Activated T-cell treated with anti-CD3 and anti-CD28 coated beads, Interleukin-2, amount 50 U/mL, for 24 hours (primary cell): ENCODE data around the gene INPP5D.

Experiments used
- DNase-seq: peaks from one replicate; pipeline ENCODE4 v3.0.0-alpha.2; 2020
- H3K27ac Mint-ChIP-seq: 2 replicates; pipeline ENCODE4 v1.8.0; 2020; ENCODE audit warnings: mild to moderate bottlenecking, mixed read lengths
- H3K27me3 Mint-ChIP-seq: 2 replicates; pipeline ENCODE4 v1.8.0; 2020; ENCODE audit warnings: mixed read lengths
- H3K36me3 Mint-ChIP-seq: 2 replicates; pipeline ENCODE4 v1.8.0; 2020; ENCODE audit warnings: low read depth, mixed read lengths
- H3K4me1 Mint-ChIP-seq: 2 replicates; pipeline ENCODE4 v1.8.0; 2020; ENCODE audit warnings: low read depth, mixed read lengths
- H3K4me3 Mint-ChIP-seq: 2 replicates; pipeline ENCODE4 v1.8.0; 2020; ENCODE audit warnings: mild to moderate bottlenecking, moderate library complexity, mixed read lengths
- H3K9me3 Mint-ChIP-seq: 2 replicates; pipeline ENCODE4 v1.8.0; 2020; ENCODE audit warnings: mixed read lengths

INPP5D gene

DNA sequence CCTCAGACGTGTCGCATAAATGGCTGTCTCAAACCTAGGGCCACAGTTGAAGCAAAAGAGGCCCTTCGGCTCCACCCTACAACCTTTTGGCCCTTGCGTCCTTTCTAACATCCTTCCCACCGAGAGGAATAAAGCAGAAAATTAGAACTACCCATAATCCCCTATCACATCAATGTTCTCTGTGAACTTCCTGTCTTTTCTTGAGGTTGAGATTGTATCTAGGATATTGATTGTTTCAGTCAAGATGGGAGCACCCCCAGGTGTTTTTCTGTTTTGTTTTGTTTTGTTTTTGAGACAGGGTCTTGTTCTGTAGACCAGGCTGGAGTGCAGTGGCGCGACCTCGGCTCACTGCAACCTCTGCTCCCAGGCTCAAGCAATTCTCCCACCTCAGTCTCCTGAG lies 23.6 kb downstream of the INPP5D start:
- Mint-ChIP-seq H3K27me3 (no peaks in the 10 kb centered on the region), H3K4me3 (peak overlapping the region; percentile 65), H3K4me1 (peaks cover 91% of the 10 kb centered on the region), H3K36me3 (peaks cover 85% of the 10 kb centered on the region), H3K27ac (peak overlapping the region; percentile 90), H3K9me3 (no peaks in the 10 kb centered on the region)
- DNase-seq = no peak

DNA sequence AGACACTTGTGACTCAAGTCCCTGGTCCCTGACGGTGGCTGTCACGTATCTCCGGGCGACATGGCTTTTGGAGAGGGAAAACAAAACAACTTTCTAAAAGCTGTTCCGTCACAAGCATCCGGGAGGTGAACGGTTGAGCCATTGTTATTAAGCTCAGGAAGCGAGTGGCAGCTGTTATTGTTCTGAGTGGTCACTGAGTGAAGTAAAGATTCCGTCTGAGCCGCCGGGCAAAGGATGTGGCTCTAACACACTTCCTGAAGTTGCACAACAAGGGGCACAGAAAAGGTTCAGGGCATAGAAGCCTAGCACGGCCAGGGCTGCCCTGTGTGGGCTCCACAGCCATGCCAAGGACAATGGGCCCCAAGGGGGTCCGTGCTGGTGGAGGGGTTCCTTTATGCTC lies 24.3 kb downstream of the INPP5D start:
- DNase-seq = peak; percentile 55
- H3K27me3 Mint-ChIP-seq = no peaks in the 10 kb centered on the region
- peak overlapping the region; percentile 65 for H3K4me3 Mint-ChIP-seq
- peaks cover 85% of the 10 kb centered on the region for H3K36me3 Mint-ChIP-seq
- no peaks in the 10 kb centered on the region for H3K9me3 Mint-ChIP-seq
- H3K4me1 Mint-ChIP-seq = peaks cover 85% of the 10 kb centered on the region
- H3K27ac Mint-ChIP-seq = peak overlapping the region; percentile 90

DNA sequence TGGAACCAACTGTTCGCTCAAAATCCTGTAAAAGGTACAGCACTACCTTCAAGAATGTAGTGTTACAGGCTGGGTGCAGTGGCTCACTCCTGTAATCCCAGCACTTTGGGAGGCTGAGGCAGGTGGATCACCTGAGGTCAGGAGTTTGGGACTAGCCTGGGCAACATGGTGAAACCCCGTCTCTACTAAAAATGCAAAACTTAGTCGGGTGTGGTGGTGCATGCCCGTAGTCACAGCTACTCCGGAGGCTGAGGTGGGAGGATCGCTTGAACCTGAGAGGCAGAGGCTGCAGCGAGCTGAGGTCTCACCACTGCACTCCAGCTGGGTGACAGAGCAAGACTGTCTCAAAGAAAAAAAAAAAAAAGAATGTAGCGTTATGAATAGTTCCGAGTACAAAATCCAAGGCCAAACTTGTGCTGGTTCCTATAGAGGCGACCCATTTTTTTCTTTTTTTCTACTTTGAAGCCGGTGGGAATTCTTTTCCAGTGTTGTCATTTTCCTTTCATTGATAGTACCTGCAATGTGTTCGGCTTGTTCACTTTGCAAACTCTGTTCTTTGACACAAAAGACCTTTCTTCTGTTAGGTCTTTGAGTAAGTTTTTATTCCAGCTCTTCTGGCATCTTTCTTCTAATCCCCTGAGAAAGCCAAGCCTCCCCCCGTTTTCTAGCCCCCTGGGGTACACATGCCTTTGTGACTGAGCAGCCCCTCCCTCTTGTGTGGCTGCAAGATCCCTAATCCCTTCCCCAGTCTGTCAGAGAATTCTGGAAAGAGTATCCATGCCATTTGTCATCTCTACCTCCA lies 25.1 kb downstream of the INPP5D start:
- H3K4me3 Mint-ChIP-seq = no peak overlapping the region
- DNase-seq = peak; percentile 26
- peak overlapping the region; percentile 87 for H3K27ac Mint-ChIP-seq
- no peaks in the 10 kb centered on the region for H3K27me3 Mint-ChIP-seq
- peaks cover 81% of the 10 kb centered on the region for H3K4me1 Mint-ChIP-seq
- H3K9me3 Mint-ChIP-seq = no peaks in the 10 kb centered on the region
- peaks cover 85% of the 10 kb centered on the region for H3K36me3 Mint-ChIP-seq

DNA sequence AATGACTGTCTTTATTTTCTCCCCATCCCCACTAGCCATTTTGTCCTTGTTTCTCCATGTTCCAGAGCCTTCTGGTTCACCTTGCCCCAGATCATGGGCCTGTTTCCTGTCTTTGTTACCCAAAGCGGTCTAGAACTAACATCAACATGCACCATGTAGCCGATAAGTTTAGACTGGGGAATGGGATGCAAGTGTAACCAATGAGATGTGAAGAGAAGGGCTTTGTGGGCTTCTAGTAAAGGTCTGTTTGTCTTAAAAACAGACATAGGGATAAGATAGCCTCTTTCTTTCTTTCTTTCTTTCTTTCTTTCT lies 25.7 kb downstream of the INPP5D start:
- Mint-ChIP-seq H3K9me3 (no peaks in the 10 kb centered on the region), H3K27ac (peak overlapping the region; percentile 87), H3K4me1 (peaks cover 78% of the 10 kb centered on the region), H3K27me3 (no peaks in the 10 kb centered on the region), H3K36me3 (peaks cover 85% of the 10 kb centered on the region), H3K4me3 (no peak overlapping the region)
- no peak for DNase-seq

DNA sequence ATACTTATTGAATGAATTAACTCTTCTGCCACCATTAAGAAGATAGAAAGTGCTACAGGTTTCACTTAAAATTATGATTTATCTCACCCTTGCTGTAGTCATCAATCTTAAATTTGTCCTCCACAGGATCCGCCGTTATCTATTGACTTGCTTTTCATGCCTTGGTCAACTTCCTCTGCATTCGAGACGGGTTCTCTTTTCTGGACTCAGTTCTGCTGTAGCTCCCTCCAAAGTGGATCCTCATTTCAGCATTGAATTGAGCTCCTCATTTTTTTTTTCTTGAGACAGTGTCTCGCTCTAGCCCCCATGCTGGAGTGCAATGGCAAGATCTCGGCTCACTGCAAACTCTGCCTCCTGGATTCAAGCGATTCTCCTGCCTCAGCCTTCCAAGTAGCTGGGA lies 27.6 kb downstream of the INPP5D start:
- no peak overlapping the region for H3K4me3 Mint-ChIP-seq
- H3K27ac Mint-ChIP-seq = peak overlapping the region; percentile 20
- peaks cover 84% of the 10 kb centered on the region for H3K36me3 Mint-ChIP-seq
- H3K27me3 Mint-ChIP-seq = no peaks in the 10 kb centered on the region
- H3K4me1 Mint-ChIP-seq = peaks cover 76% of the 10 kb centered on the region
- DNase-seq = no peak
- H3K9me3 Mint-ChIP-seq = no peaks in the 10 kb centered on the region

DNA sequence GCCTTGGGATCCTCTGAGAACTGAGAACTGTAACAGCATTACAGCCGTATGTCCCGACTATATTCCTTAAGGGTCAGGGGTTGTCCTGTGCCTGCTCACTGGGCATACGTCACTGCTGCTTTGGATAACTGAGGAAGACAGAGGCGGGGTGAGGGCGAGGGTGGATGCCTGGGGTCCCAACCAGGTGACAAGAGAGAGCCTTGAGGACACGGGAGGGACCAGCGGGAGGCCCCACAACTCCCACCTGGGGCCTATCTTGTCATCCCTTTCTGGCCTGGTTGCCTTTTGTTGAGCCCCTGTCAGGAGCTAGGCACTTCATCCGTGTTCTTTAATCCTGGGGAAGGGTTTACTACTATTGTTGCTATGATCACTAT lies 28.8 kb downstream of the INPP5D start:
- Mint-ChIP-seq H3K9me3 (no peaks in the 10 kb centered on the region), H3K27me3 (no peaks in the 10 kb centered on the region), H3K4me1 (peaks cover 72% of the 10 kb centered on the region), H3K4me3 (no peak overlapping the region), H3K36me3 (peaks cover 83% of the 10 kb centered on the region), H3K27ac (peak overlapping the region; percentile 23)
- peak; percentile 13 for DNase-seq

DNA sequence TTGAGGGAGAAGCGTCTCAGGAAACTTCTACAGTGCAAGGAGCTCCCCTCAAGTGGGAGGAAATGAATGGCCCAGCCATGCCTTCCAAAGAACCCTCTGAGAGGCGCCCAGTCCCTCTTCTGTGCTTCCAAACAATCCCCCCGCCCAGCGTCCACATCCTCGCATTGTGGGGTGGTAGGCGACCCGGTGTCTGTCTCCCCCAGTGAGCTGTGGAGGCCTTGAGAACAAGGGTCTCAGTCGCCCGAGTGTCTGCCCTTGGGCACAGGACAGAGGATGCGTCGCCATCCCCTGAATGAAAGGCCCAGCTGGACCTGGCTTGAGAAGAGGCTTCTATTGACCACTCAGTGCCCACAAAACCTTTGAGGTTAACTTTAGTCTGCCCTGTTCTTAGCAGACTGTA lies 29.7 kb downstream of the INPP5D start:
- H3K9me3 Mint-ChIP-seq = no peaks in the 10 kb centered on the region
- peak; percentile 15 for DNase-seq
- H3K27me3 Mint-ChIP-seq = no peaks in the 10 kb centered on the region
- H3K4me3 Mint-ChIP-seq = no peak overlapping the region
- H3K36me3 Mint-ChIP-seq = peaks cover 79% of the 10 kb centered on the region
- peaks cover 68% of the 10 kb centered on the region for H3K4me1 Mint-ChIP-seq
- H3K27ac Mint-ChIP-seq = no peak overlapping the region

DNA sequence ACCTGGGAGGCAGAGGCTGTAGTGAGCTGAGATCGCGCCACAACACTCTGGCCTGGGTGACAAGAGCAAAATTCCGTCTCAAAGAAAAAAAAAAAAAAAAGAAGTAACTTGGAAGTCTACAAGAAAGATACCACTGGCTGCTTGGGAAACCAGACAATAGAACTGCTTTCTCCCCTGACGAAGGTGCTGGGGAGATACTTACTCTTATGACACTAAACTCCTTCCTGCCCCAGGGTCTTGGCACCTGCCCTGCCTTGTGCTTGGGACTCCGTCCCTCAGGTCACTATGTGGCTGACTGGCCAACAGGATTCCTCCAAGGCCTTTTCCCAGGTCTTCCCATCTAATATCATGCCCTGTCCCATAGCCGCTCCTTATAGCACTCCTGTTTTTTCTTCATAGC lies 30.7 kb downstream of the INPP5D start:
- Mint-ChIP-seq H3K4me1 (peaks cover 61% of the 10 kb centered on the region), H3K27ac (peak overlapping the region; percentile 50), H3K4me3 (no peak overlapping the region), H3K27me3 (no peaks in the 10 kb centered on the region), H3K9me3 (no peaks in the 10 kb centered on the region), H3K36me3 (peaks cover 75% of the 10 kb centered on the region)
- DNase-seq = no peak

DNA sequence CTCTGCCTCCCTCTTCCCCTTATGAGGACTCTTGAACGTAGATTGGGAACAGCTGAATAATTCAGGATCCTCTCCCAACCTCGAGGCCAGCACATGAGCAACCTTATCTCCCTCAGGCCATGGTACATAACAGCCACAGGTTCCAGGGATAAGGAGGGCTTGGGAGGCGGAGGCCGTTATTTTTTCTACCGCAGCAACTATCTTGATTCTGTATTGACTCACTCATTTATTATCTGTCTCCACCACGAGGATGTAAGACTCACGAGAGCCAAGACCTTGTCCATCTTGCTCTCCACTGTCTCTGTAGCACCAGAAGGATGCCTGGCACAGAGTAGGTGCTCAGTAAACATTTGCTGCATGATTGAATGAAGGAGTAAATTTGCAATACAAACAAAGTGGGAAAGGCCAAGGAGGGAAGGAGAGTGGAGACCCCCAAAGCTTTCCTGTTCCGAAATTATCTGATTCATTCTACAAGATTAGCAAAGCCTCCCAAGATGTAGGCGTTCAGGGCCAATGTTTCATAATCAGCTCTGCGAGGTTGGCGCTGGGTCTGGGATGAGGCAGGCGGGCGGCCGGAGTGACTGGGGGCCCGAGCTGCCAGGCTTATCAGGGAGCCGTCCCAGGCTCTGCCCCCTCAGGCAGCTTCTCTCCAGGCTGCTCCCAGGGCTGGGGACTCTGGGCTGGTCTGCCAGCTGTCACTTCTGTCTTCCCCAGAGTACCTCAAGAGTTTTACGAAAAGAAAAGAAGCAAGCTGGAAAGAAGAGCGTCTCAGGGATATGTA lies 31.6 kb downstream of the INPP5D start:
- Mint-ChIP-seq H3K4me3 (no peak overlapping the region), H3K9me3 (no peaks in the 10 kb centered on the region), H3K27ac (peak overlapping the region; percentile 64), H3K36me3 (peaks cover 75% of the 10 kb centered on the region), H3K27me3 (no peaks in the 10 kb centered on the region), H3K4me1 (peaks cover 58% of the 10 kb centered on the region)
- DNase-seq = peak; percentile 19

DNA sequence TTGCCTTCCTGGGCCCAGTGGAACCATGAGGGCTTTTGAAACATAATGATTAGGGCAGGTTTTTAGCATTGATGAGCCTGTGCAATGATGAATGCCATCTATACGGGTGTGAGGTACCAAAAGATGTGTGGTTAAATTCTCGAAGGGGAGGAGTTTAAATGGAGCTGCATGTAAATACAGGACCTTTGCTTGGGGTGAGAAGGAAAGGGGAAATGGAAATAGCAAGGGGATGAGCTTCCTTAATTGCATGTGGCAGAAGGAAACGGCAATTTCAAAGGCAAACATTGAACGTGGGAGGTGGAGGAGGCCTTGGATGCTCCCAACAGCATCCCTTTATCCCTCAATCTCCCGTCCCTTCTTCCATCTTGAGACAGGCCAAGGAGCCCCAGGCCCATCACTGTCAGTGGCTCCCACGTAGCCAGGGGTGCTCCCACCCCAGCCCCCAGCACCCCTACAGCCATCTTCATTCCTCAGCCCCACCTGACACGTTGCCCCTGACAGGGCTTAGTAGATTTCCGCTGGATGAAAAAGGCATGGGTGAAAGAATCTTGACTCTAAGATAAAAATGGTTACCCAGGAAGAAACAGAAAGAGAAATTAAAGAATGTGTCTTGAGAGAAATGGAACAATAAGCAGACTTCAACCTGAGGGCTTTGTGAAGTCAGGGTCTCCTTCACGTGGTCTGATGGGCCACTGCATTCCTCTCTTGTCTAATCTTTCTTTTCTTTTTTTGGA lies 32.5 kb downstream of the INPP5D start:
- Mint-ChIP-seq H3K36me3 (peaks cover 74% of the 10 kb centered on the region), H3K4me1 (peaks cover 61% of the 10 kb centered on the region), H3K27me3 (no peaks in the 10 kb centered on the region), H3K9me3 (no peaks in the 10 kb centered on the region), H3K4me3 (no peak overlapping the region), H3K27ac (peak overlapping the region; percentile 7)
- DNase-seq = peak; percentile 5

DNA sequence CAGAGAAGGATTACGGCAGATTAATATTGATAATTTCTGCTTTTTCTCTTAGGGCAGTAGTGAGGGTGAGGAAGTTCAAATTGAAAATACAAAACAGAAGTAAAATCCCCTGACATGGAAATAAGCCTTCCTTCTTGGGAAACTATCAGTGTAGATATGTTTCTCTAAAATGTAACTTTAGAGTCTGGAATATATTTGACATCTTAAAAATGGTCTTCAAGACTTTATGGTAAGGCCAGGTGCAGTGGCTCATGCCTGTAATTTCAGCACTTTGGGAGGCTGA lies 33.0 kb downstream of the INPP5D start:
- Mint-ChIP-seq H3K36me3 (peaks cover 74% of the 10 kb centered on the region), H3K27ac (peak overlapping the region; percentile 7), H3K9me3 (no peaks in the 10 kb centered on the region), H3K4me1 (peaks cover 63% of the 10 kb centered on the region), H3K27me3 (no peaks in the 10 kb centered on the region), H3K4me3 (no peak overlapping the region)
- no peak for DNase-seq

DNA sequence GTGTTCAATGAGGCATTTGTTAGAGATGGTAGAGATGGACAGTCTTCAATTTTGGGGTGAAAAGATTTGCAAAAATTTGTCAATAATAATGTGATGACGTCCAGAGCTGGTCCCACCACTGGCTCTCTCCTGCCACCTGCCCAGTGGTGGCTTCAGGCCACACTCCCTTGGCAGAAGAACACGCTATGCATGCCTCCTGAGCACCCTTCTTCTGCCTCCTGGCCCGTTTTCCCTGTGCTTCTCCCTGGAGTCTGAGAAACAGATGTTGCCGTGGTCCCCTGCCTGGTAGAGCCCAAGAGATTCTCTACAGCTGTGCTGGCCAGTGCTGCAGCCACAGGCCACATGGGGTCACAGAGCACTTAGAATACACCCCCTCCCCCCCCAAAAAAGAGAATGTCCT lies 33.6 kb downstream of the INPP5D start:
- no peaks in the 10 kb centered on the region for H3K27me3 Mint-ChIP-seq
- peaks cover 73% of the 10 kb centered on the region for H3K36me3 Mint-ChIP-seq
- H3K27ac Mint-ChIP-seq = no peak overlapping the region
- peaks cover 63% of the 10 kb centered on the region for H3K4me1 Mint-ChIP-seq
- H3K9me3 Mint-ChIP-seq = no peaks in the 10 kb centered on the region
- no peak overlapping the region for H3K4me3 Mint-ChIP-seq
- DNase-seq = peak; percentile 3

DNA sequence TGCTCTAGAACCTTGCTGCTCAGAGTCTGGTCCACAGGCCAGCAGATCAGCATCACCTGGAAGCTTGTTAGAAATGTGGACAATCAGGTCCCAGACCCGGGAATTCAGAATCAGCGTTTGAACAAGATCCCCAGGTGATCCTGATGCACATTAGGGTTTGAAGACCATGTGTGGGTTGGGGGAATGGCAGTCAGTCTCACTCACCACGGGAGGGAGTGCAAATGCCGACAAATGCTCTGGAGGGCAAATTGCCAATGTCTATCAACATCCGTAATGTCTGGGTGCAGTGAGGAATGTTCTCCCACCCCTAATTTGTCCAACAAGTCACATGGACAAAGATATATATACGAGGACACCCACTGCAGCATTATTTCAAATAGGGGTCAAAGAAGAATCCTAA lies 34.5 kb downstream of the INPP5D start:
- peaks cover 72% of the 10 kb centered on the region for H3K36me3 Mint-ChIP-seq
- DNase-seq = peak; percentile 19
- peaks cover 2% of the 10 kb centered on the region for H3K9me3 Mint-ChIP-seq
- no peaks in the 10 kb centered on the region for H3K27me3 Mint-ChIP-seq
- peaks cover 69% of the 10 kb centered on the region for H3K4me1 Mint-ChIP-seq
- H3K27ac Mint-ChIP-seq = peak overlapping the region; percentile 63
- H3K4me3 Mint-ChIP-seq = no peak overlapping the region

DNA sequence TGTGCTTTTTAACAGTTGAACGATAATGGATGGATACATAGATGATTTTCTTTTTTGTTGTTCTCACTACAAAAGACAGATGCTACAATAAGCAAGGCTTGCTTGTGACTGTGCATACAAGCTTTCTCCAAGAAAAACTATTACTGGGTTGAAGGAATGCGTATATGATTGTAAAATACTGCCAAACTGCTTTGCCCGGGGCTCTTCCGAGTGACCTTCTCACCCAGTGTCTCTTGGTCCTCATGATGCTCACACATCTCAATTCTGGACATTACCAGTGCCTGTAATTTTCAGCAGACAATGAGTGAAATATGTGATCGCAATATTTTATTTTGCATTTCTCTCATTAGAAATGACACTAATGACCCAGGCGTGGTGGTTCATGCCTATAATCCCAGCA lies 35.9 kb downstream of the INPP5D start:
- Mint-ChIP-seq H3K36me3 (peaks cover 69% of the 10 kb centered on the region), H3K27me3 (no peaks in the 10 kb centered on the region), H3K4me1 (peaks cover 77% of the 10 kb centered on the region), H3K27ac (no peak overlapping the region), H3K9me3 (peaks cover 5% of the 10 kb centered on the region), H3K4me3 (no peak overlapping the region)
- DNase-seq = no peak

DNA sequence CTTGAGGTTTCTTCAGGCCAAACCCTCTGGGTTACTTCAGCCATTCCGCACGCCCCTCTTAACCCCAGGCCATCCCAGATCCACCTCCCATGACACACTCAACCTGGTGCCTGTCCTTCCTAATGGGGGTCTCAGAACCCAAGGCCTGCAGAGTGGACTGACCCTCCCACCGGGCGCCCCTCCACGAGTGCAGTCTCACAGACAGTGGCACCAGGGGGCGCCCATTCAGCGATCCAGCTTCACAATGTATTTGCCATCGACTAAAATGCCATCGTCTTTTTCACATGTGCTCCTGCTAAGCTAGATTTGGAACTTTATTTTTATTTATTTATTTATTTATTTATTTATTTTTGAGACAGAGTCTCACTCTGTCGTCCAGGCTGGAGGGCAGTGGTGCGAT lies 38.5 kb downstream of the INPP5D start:
- H3K9me3 Mint-ChIP-seq = peaks cover 5% of the 10 kb centered on the region
- H3K36me3 Mint-ChIP-seq = peaks cover 58% of the 10 kb centered on the region
- H3K4me1 Mint-ChIP-seq = peaks cover 73% of the 10 kb centered on the region
- no peaks in the 10 kb centered on the region for H3K27me3 Mint-ChIP-seq
- DNase-seq = no peak
- no peak overlapping the region for H3K4me3 Mint-ChIP-seq
- H3K27ac Mint-ChIP-seq = no peak overlapping the region
